B cell (primary cell): Measurements from ENCODE around the gene SLC23A3.

ENCODE experiments used
- CTCF ChIP-seq: fragments of 200-600 bp; IDR thresholded peaks from one replicate; pipeline ENCODE4 v1.8.0; 2022; ENCODE audit warnings: antibody characterized with exemption, mild to moderate bottlenecking
- EZH2 ChIP-seq: IDR thresholded peaks from 2 replicates; pipeline ENCODE4 v1.6.1; 2012; ENCODE audit warnings: borderline replicate concordance, low read depth, mild to moderate bottlenecking, moderate library complexity, low read length; ENCODE audit not compliant: insufficient read depth, poor library complexity, severe bottlenecking

GRCh38 chr2:219210196-219210885 lies 40.5 kb upstream of the SLC23A3 start:
- TF ChIP-seq CTCF: no peak
- TF ChIP-seq EZH2: no peak
